Measurements from ENCODE around the gene MYB. TPM values are rescaled to one million over a fixed set of nuclear protein-coding genes. Genes with fewer than 3 reads are reported as not detected.

The MYB gene
- total and polyA plus RNA-seq, 2 donors (not counting 3 experiments of a cell fraction or from before 2014, with no cell fraction given), result 0.14 to 0.53 TPM

GRCh38 chr6:135173989-135174484 lies 7.1 kb upstream of the MYB start:
- Histone ChIP-seq H2AFZ (ENCODE audit: low read depth, low read length) (no peak overlapping the region), H3K9me3 (replicated peaks; ENCODE audit: control insufficient read depth, insufficient read depth, low read length) (no peaks in the 10 kb centered on the region), H3K27ac (ENCODE audit: insufficient read depth, low read depth, low read length) (no peak overlapping the region), H3K4me2 (ENCODE audit: insufficient read depth, low read length) (no peak overlapping the region), H3K9ac (replicated peaks; ENCODE audit: extremely low read depth, insufficient read depth, low read length) (no peak overlapping the region), H3K4me3 (replicated peaks in 1 of 3; ENCODE audit: insufficient read depth in 1 of 3, low read depth in 1 of 3, low read length in 3 of 3) (no peak overlapping the region), H4K20me1 (replicated peaks; ENCODE audit: control insufficient read depth, extremely low read depth, insufficient read depth, low read length) (no peaks in the 10 kb centered on the region), H3K36me3 (ENCODE audit: control insufficient read depth in 2 of 2, extremely low read depth in 1 of 2, insufficient read depth in 2 of 2, low read length in 2 of 2) (no peaks in the 10 kb centered on the region), H3K79me2 (ENCODE audit: control insufficient read depth, insufficient read depth, low read length) (no peaks in the 10 kb centered on the region), H3K4me1 (ENCODE audit: control insufficient read depth, extremely low read depth, insufficient read depth, low read length) (no peaks in the 10 kb centered on the region), H3K9me1 (replicated peaks; ENCODE audit: control insufficient read depth, extremely low read depth, insufficient read depth, low read length) (no peaks in the 10 kb centered on the region), H3K27me3 (ENCODE audit: control insufficient read depth in 2 of 2, insufficient read depth in 2 of 2, low read length in 2 of 2) (peaks cover 0 to 7% of the 10 kb centered on the region in 2 experiments)
- FAIRE-seq (no peak), DNase-seq (ENCODE audit: low read depth, low spot score) (no peak)
- intact Hi-C loops (cut with micrococcal nuclease), result no loop called here
- CTCF ChIA-PET, result no interaction called here
- TF ChIP-seq GATA2 (IDR thresholded peaks at IDR 0.05; ENCODE audit: insufficient read depth, insufficient read length, low read depth, low read length), result no peak
- BruUV-seq (replicated peaks), result no TSS peak
- POLR2A ChIA-PET, result no interaction called here
- dilution Hi-C loops (cut with MboI; ENCODE audit: extremely low pct_ligation_motif_present, low sequenced_read_pairs), result no loop called here

GRCh38 chr6:135176058-135176457 lies 5.0 kb upstream of the MYB start:
- H3K79me2 ChIP-seq (ENCODE audit: control insufficient read depth, insufficient read depth, low read length), result no peaks in the 10 kb centered on the region
- DNase-seq (ENCODE audit: low read depth, low spot score) (no peak), FAIRE-seq (no peak)
- H3K9me3 ChIP-seq (replicated peaks; ENCODE audit: control insufficient read depth, insufficient read depth, low read length), result no peaks in the 10 kb centered on the region
- H3K36me3 ChIP-seq (ENCODE audit: control insufficient read depth in 2 of 2, extremely low read depth in 1 of 2, insufficient read depth in 2 of 2, low read length in 2 of 2), result no peaks in the 10 kb centered on the region
- CTCF ChIA-PET, result interaction anchor here (1.1 kb wide), 1 partner anchor 21 kb away, joined by 3 read pairs; no protein-coding TSS in a partner anchor
- H3K9me1 ChIP-seq (replicated peaks; ENCODE audit: control insufficient read depth, extremely low read depth, insufficient read depth, low read length), result no peaks in the 10 kb centered on the region
- H3K27me3 ChIP-seq (ENCODE audit: control insufficient read depth in 2 of 2, insufficient read depth in 2 of 2, low read length in 2 of 2), result peaks cover 4 to 8% of the 10 kb centered on the region in 2 experiments
- H3K27ac ChIP-seq (ENCODE audit: insufficient read depth, low read depth, low read length), result no peak overlapping the region
- H4K20me1 ChIP-seq (replicated peaks; ENCODE audit: control insufficient read depth, extremely low read depth, insufficient read depth, low read length), result no peaks in the 10 kb centered on the region
- TF ChIP-seq FOS (IDR thresholded peaks at IDR 0.05; ENCODE audit: borderline replicate concordance, insufficient read depth, low read length) (no peak), EZH2 (IDR thresholded peaks at IDR 0.05; ENCODE audit: borderline replicate concordance, low read depth, low read length, severe bottlenecking) (no peak)
- dilution Hi-C loops (cut with MboI; ENCODE audit: extremely low pct_ligation_motif_present, low sequenced_read_pairs), result no loop called here
- intact Hi-C loops (cut with micrococcal nuclease), result no loop called here
- BruUV-seq (replicated peaks), result no TSS peak
- no peak overlapping the region for H3K4me3 ChIP-seq (replicated peaks in 1 of 3; ENCODE audit: insufficient read depth in 1 of 3, low read depth in 1 of 3, low read length in 3 of 3)
- H3K4me1 ChIP-seq (ENCODE audit: control insufficient read depth, extremely low read depth, insufficient read depth, low read length), result peaks cover 4% of the 10 kb centered on the region
- H3K4me2 ChIP-seq (ENCODE audit: insufficient read depth, low read length), result no peak overlapping the region
- H3K9ac ChIP-seq (replicated peaks; ENCODE audit: extremely low read depth, insufficient read depth, low read length), result no peak overlapping the region
- POLR2A ChIA-PET, result no interaction called here
- no peak overlapping the region for H2AFZ ChIP-seq (ENCODE audit: low read depth, low read length)

Measured in endothelial cell of umbilical vein (primary cell).